H1 (cell line): ENCODE results near the gene CASKIN2. TPM values are rescaled to one million over a fixed set of nuclear protein-coding genes. Genes with fewer than 3 reads are reported as not detected.
A peak's percentile ranks its signal among the peaks of the same experiment; 100 is the strongest.

Experiments
- CTCF ChIA-PET: fragments of 300-600 bp; sonication (Branson Sonifier 250); formaldehyde crosslinking; loops from one replicate; lab custom pipeline; 2021; ENCODE audit not compliant: partially characterized antibody; lab: Charles Lee
- POLR2A ChIA-PET: fragments of 300-600 bp; sonication (Branson Sonifier 250); formaldehyde crosslinking; loops from one replicate; lab custom pipeline; 2021; ENCODE audit warnings: inconsistent platforms; ENCODE audit not compliant: partially characterized antibody; lab: Charles Lee
- DNase-seq, 2 experiments: peaks; one replicate each; pipeline versions ENCODE4 v3.0.0 to v3.0.0-alpha.2; 2010 to 2022; ENCODE audit warnings: low spot score in 2 of 2, low read depth in 1 of 2, mixed read lengths in 1 of 2
- FAIRE-seq: peaks from 2 replicates; lab custom pipeline; 2011; peaks lifted over from hg19 to GRCh38; lab: Jason Lieb, UNC
- H2AFZ ChIP-seq: 2 replicates; pipeline ENCODE4 v1.8.1; 2012; ENCODE audit warnings: low read length, inconsistent platforms
- H2AK5ac ChIP-seq: 2 replicates; pipeline ENCODE4 v1.6.1; 2013; ENCODE audit warnings: low read depth, low read length
- H2BK120ac ChIP-seq: replicated peaks from 2 replicates; pipeline ENCODE3; 2013; ENCODE audit warnings: low read depth, low read length, inconsistent platforms
- H2BK12ac ChIP-seq: 2 replicates; pipeline ENCODE4 v1.6.1; 2013; ENCODE audit warnings: low read depth, low read length
- H2BK15ac ChIP-seq: 2 replicates; pipeline ENCODE4 v1.6.1; 2013; ENCODE audit warnings: low read length
- H2BK20ac ChIP-seq: 2 replicates; pipeline ENCODE4 v1.6.1; 2013; ENCODE audit warnings: low read length
- H2BK5ac ChIP-seq: 2 replicates; pipeline ENCODE4 v1.6.1; 2013; ENCODE audit warnings: low read depth, low read length
- H3K14ac ChIP-seq: 2 replicates; pipeline ENCODE4 v1.6.1; 2013; ENCODE audit warnings: inconsistent platforms; ENCODE audit not compliant: insufficient read length
- H3K18ac ChIP-seq: 2 replicates; pipeline ENCODE4 v1.6.1; 2013; ENCODE audit warnings: low read length; ENCODE audit errors: extremely low read depth
- H3K23ac ChIP-seq: 2 replicates; pipeline ENCODE4 v1.6.1; 2013; ENCODE audit warnings: inconsistent platforms; ENCODE audit not compliant: insufficient read length
- H3K23me2 ChIP-seq: 2 replicates; pipeline ENCODE4 v1.6.1; 2013; ENCODE audit warnings: low read depth, low read length
- H3K27ac ChIP-seq: 2 replicates; pipeline ENCODE4 v1.6.1; 2011; ENCODE audit warnings: low read depth, low read length, inconsistent platforms
- H3K27me3 ChIP-seq, 4 experiments: replicated peaks in 1 of 4; 1 replicate in 1 of 4; 2 replicates in 3 of 4; pipeline versions ENCODE4 v1.6.1 to v1.8.1; 2011 to 2013; ENCODE audit warnings: low read length in 3 of 4, mild to moderate bottlenecking in 3 of 4, inconsistent platforms in 2 of 4, mixed read lengths in 2 of 4, moderate library complexity in 1 of 4; ENCODE audit not compliant: control insufficient read depth in 3 of 4, insufficient read depth in 3 of 4; ENCODE audit errors: extremely low read depth in 1 of 4
- H3K36me3 ChIP-seq, 4 experiments: 2 replicates each; pipeline versions ENCODE4 v1.6.1 to v1.8.1; 2011 to 2013; ENCODE audit warnings: mild to moderate bottlenecking in 4 of 4, low read length in 3 of 4, moderate library complexity in 2 of 4, control low read depth in 1 of 4, inconsistent platforms in 1 of 4; ENCODE audit not compliant: insufficient read depth in 4 of 4, control insufficient read depth in 2 of 4
- H3K4ac ChIP-seq: replicated peaks from 2 replicates; pipeline ENCODE3; 2013; ENCODE audit warnings: low read length, low read depth, mixed read lengths, inconsistent platforms; ENCODE audit not compliant: insufficient read length
- H3K4me1 ChIP-seq, 4 experiments: replicated peaks in 1 of 4; 1 replicate in 1 of 4; 2 replicates in 3 of 4; pipeline versions ENCODE4 v1.6.1 to v1.8.1; 2011 to 2013; ENCODE audit warnings: low read length in 3 of 4, inconsistent platforms in 2 of 4, mixed read lengths in 1 of 4; ENCODE audit not compliant: insufficient read depth in 4 of 4, control insufficient read depth in 3 of 4
- H3K4me2 ChIP-seq, 2 experiments: 2 replicates each; pipeline versions ENCODE4 v1.6.1 to v1.8.1; 2011 to 2013; ENCODE audit warnings: low read depth in 2 of 2, low read length in 2 of 2, control low read depth in 1 of 2, inconsistent platforms in 1 of 2, mild to moderate bottlenecking in 1 of 2; ENCODE audit not compliant: insufficient read depth in 1 of 2
- H3K4me3 ChIP-seq, 4 experiments: fragments of 200-600, 300-600 bp in 1 of 4; sonication (generic), shearing (Covaris generic), sonication (Bioruptor Twin) in 1 of 4; 2 replicates each; pipeline versions ENCODE4 v1.5.1 to v1.8.1; 2011 to 2016; ENCODE audit warnings: low read length in 4 of 4, low read depth in 3 of 4, control low read depth in 2 of 4, inconsistent platforms in 2 of 4, mild to moderate bottlenecking in 2 of 4, mixed read lengths in 1 of 4, moderate library complexity in 1 of 4; ENCODE audit not compliant: insufficient read depth in 2 of 4; ENCODE audit errors: extremely low read depth in 1 of 4
- H3K56ac ChIP-seq: replicated peaks from 2 replicates; pipeline ENCODE3; 2013; ENCODE audit warnings: low read depth, mild to moderate bottlenecking, mixed read lengths, low read length, inconsistent platforms; ENCODE audit not compliant: insufficient read length
- H3K79me1 ChIP-seq: 2 replicates; pipeline ENCODE4 v1.6.1; 2013; ENCODE audit warnings: low read depth, low read length, control low read depth
- H3K79me2 ChIP-seq, 2 experiments: 2 replicates each; pipeline versions ENCODE4 v1.6.1 to v1.8.1; 2012 to 2013; ENCODE audit warnings: low read length in 2 of 2, mild to moderate bottlenecking in 2 of 2, inconsistent platforms in 1 of 2; ENCODE audit not compliant: insufficient read depth in 2 of 2, control insufficient read depth in 1 of 2
- H3K9ac ChIP-seq, 4 experiments: replicated peaks in 1 of 4; 1 replicate in 1 of 4; 2 replicates in 3 of 4; pipeline versions ENCODE4 v1.6.1 to v1.8.1; 2011 to 2013; ENCODE audit warnings: low read depth in 3 of 4, low read length in 3 of 4, control low read depth in 2 of 4, mild to moderate bottlenecking in 2 of 4, moderate library complexity in 2 of 4, inconsistent platforms in 1 of 4; ENCODE audit errors: extremely low read depth in 1 of 4
- H3K9me3 ChIP-seq, 2 experiments: 2 replicates each; pipeline versions ENCODE4 v1.6.1 to v1.8.1; 2012 to 2013; ENCODE audit warnings: mild to moderate bottlenecking in 2 of 2, moderate library complexity in 2 of 2, control low read depth in 1 of 2, inconsistent platforms in 1 of 2, low read depth in 1 of 2, low read length in 1 of 2, mixed read lengths in 1 of 2; ENCODE audit not compliant: insufficient read depth in 2 of 2
- H4K20me1 ChIP-seq, 2 experiments: replicated peaks in 1 of 2; 2 replicates each; pipeline versions ENCODE3 to v1.8.1; 2011 to 2013; ENCODE audit warnings: inconsistent platforms in 2 of 2, low read length in 2 of 2, mild to moderate bottlenecking in 1 of 2; ENCODE audit not compliant: insufficient read depth in 2 of 2, control insufficient read depth in 1 of 2
- H4K5ac ChIP-seq: 2 replicates; pipeline ENCODE4 v1.6.1; 2013; ENCODE audit warnings: low read length, low read depth, mixed read lengths, inconsistent platforms; ENCODE audit not compliant: insufficient read length
- H4K8ac ChIP-seq: 2 replicates; pipeline ENCODE4 v1.8.0; 2013; ENCODE audit warnings: mild to moderate bottlenecking, moderate library complexity, low read length, inconsistent platforms; ENCODE audit not compliant: insufficient read depth; ENCODE audit errors: extremely low read depth
- H4K91ac ChIP-seq: replicated peaks from 2 replicates; pipeline ENCODE3; 2013; ENCODE audit warnings: low read length, mixed read lengths, inconsistent platforms; ENCODE audit not compliant: insufficient read length
- CHD2 ChIP-seq: IDR thresholded peaks from 2 replicates; pipeline ENCODE4 v1.6.1; 2012; ENCODE audit warnings: low read length, improper control_type of control experiment
- EGR1 ChIP-seq: IDR thresholded peaks from 2 replicates; pipeline ENCODE4 v1.6.1; 2011; ENCODE audit warnings: low read depth, low read length, borderline replicate concordance
- EP300 ChIP-seq, 2 experiments: IDR thresholded peaks; 1 replicate in 1 of 2; 2 replicates in 1 of 2; pipeline ENCODE4 v1.6.1; 2011 to 2012; ENCODE audit warnings: low read depth in 2 of 2, low read length in 2 of 2, mild to moderate bottlenecking in 2 of 2, borderline replicate concordance in 1 of 2, inconsistent platforms in 1 of 2, moderate library complexity in 1 of 2
- KDM5A ChIP-seq: fragments of 200-600 bp; IDR thresholded peaks from 2 replicates; pipeline ENCODE4 v1.7.1; 2012; ENCODE audit warnings: mild to moderate bottlenecking, low read length, inconsistent platforms, mixed read lengths
- NANOG ChIP-seq: IDR thresholded peaks from 2 replicates; pipeline ENCODE4 v1.6.1; 2011; ENCODE audit warnings: low read length, low read depth, mild to moderate bottlenecking, inconsistent platforms; ENCODE audit not compliant: insufficient read depth, poor library complexity, severe bottlenecking
- NRF1 ChIP-seq: IDR thresholded peaks from 2 replicates; pipeline ENCODE4 v1.6.1; 2011; ENCODE audit warnings: mild to moderate bottlenecking, low read depth, low read length, improper control_type of control experiment
- PHF8 ChIP-seq: fragments of 200-600 bp; sonication (generic); conservative IDR thresholded peaks from 2 replicates; pipeline ENCODE4 v1.7.1; 2012; ENCODE audit warnings: low read depth, mild to moderate bottlenecking, inconsistent platforms, low read length, moderate library complexity
- SIRT6 ChIP-seq: IDR thresholded peaks from one replicate; pipeline ENCODE4 v1.7.1; 2012; ENCODE audit warnings: low read length, inconsistent platforms
- SP2 ChIP-seq: IDR thresholded peaks from 2 replicates; pipeline ENCODE4 v1.6.1; 2012; ENCODE audit warnings: mild to moderate bottlenecking, low read length, inconsistent platforms
- TBP ChIP-seq: IDR thresholded peaks from 2 replicates; pipeline ENCODE4 v1.6.1; 2011; ENCODE audit warnings: low read depth, low read length, improper control_type of control experiment
- TCF12 ChIP-seq: IDR thresholded peaks from 2 replicates; pipeline ENCODE4 v1.6.1; 2011; ENCODE audit warnings: low read depth, mild to moderate bottlenecking, low read length
- ZNF274 ChIP-seq: IDR thresholded peaks from 2 replicates; pipeline ENCODE4 v1.7.0; 2012; ENCODE audit warnings: low read length, borderline replicate concordance; ENCODE audit errors: extremely low read depth
- WGBS, 2 experiments: shearing (Covaris generic) in 1 of 2; methylation state at CpG; one replicate each; pipeline versions ENCODE4 v1.1.6 to v1.1.7; 2013 to 2015; ENCODE audit warnings: low lambda C conversion rate in 2 of 2, mixed read lengths in 2 of 2, inconsistent platforms in 1 of 2, low coverage in 1 of 2, missing lambda C conversion rate in 1 of 2; ENCODE audit not compliant: insufficient replicate concordance in 2 of 2, insufficient coverage in 1 of 2, insufficient read length in 1 of 2; ENCODE audit errors: extremely low coverage in 1 of 2, missing lambda C conversion rate in 1 of 2; 5-methylcytosine and 5-hydroxymethylcytosine counted together
- polyA plus RNA-seq, 7 experiments: library from polyadenylated mRNA; depleted of rRNA in 3 of 7; stranded (reverse) in 5 of 7; unstranded in 2 of 7; fragments of >200 nt in 5 of 7; fragments of 200-250 nt in 2 of 7; gene quantifications; 1 replicate in 5 of 7; 2 replicates in 1 of 7; 4 replicates in 1 of 7; pipeline versions ENCODE4 v1.2.1 to v1.2.3, GENCODE V29; 2011 to 2013; ENCODE audit warnings: missing spikeins in 2 of 7, mixed read lengths in 2 of 7
- total RNA-seq: library from RNA; stranded (reverse); fragmentation: NEBNext Ultra II Directional; extraction: Animal tissue kit (Norgen Biotek cat#: 25700); gene quantifications from 2 replicates; pipeline ENCODE4 v1.2.1, GENCODE V29; 2021

Gene CASKIN2
- total and polyA plus RNA-seq, 2 of the 8 experiments (the other 6 are each of a cell fraction or from before 2014, with no cell fraction given): 6.7 to 32.3 TPM

- Histone ChIP-seq H3K14ac (no peak overlapping the region), H3K23ac (no peak overlapping the region), H3K18ac (no peak overlapping the region), H3K9ac (no peak overlapping the region), H3K9me3 (no peaks in the 10 kb centered on the region), H3K4me1 (no peaks in the 10 kb centered on the region; a peak in 1 of 7 replicates), H3K23me2 (no peaks in the 10 kb centered on the region), H3K27ac (no peak overlapping the region), H2BK15ac (no peak overlapping the region), H3K4me2 (no peak overlapping the region), H4K91ac (no peak overlapping the region), H2AFZ (no peak overlapping the region), H3K79me2 (no peaks in the 10 kb centered on the region), H3K27me3 (no peaks in the 10 kb centered on the region), H3K79me1 (no peaks in the 10 kb centered on the region; the same call in none of the 2 replicates), H2BK12ac (no peak overlapping the region), H3K36me3 (peaks cover 0 to 2% (median 0%) of the 10 kb centered on the region in 4 experiments; a peak in 1 of 8 replicates), H3K4me3 (no peak overlapping the region), H4K5ac (no peak overlapping the region), H2BK20ac (no peak overlapping the region), H3K56ac (no peak overlapping the region), H2AK5ac (no peak overlapping the region), H2BK120ac (no peak overlapping the region), H3K4ac (no peak overlapping the region), H4K20me1 (peaks cover 0 to 9% of the 10 kb centered on the region in 2 experiments), H4K8ac (no peak overlapping the region), H2BK5ac (peak overlapping the region; percentile 12; the same call in 1 of the 2 replicates)
- no peak for DNase-seq
- FAIRE-seq: no peak
- TF ChIP-seq NRF1: no peak
- TF ChIP-seq SP2: no peak
- TF ChIP-seq TBP: no peak
- no peak for TF ChIP-seq EGR1
- TF ChIP-seq PHF8: no peak
- TF ChIP-seq ZNF274: no peak
- TF ChIP-seq CHD2: no peak
- no peak for TF ChIP-seq TCF12
- no peak for TF ChIP-seq SIRT6
- no peak for TF ChIP-seq KDM5A
- TF ChIP-seq EP300 (IDR thresholded peaks at IDR 0.05; ENCODE audit: borderline replicate concordance in 1 of 2, low read depth in 2 of 2, low read length in 2 of 2): no peak
- TF ChIP-seq NANOG: no peak
- 94% methylated on average over 5 of the region's 5 CpGs; no CpG with 5 or more reads in 1 of the 2 experiments for WGBS, 2 experiments
- POLR2A ChIA-PET: interaction anchor here (0.5 to 0.9 kb wide), 2 partner anchors 14 to 385 kb away, joined by 3 read pairs; no protein-coding TSS in a partner anchor
- CTCF ChIA-PET: interaction anchor here (0.7 to 3.3 kb wide), 12 partner anchors 10 to 373 kb away, joined by 3 to 13 read pairs (median 4); no protein-coding TSS in a partner anchor
Measured at GRCh38 chr17:75486951-75487350, 28.4 kb downstream of the CASKIN2 start.
